ENCODE results near the gene WNT11. TPM values are rescaled to one million over a fixed set of nuclear protein-coding genes. Genes with fewer than 3 reads are reported as not detected.

Gene WNT11
- polyA plus RNA-seq, 1 donor (not counting 4 experiments of a cell fraction or from before 2014, with no cell fraction given) = not detected

DNA sequence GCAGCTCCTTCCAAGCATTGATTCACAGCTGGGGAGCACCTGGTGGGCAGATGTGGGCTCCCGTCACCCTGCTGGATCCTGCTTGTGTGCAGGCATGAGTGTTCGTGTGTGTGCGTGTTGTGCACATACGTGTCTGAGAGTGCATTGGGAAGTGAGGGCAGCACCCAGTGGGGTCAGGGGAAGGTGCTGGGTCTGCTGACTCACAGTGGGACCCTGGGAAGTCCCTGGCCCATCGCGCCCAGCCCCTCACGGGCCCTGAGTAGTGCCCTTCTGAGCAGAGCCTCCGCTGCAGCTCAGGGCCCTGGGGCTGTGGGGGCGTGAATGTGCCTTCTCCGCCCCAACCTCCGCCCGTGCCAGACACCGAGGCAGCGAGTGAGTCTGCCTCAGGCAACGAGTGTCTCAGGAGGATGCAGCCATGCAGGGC is 36.8 kb downstream of the WNT11 start:
- Histone ChIP-seq H3K4me3 (ENCODE audit: control insufficient read depth in 2 of 3, extremely low read depth in 1 of 3, insufficient read depth in 2 of 3, low read depth in 1 of 3, low read length in 3 of 3) (no peak overlapping the region), H3K4me1 (ENCODE audit: control insufficient read depth, extremely low read depth, insufficient read depth, low read length) (no peaks in the 10 kb centered on the region), H4K20me1 (ENCODE audit: control insufficient read depth, extremely low read depth, insufficient read depth, low read length) (no peaks in the 10 kb centered on the region), H3K4me2 (ENCODE audit: control insufficient read depth, extremely low read depth, insufficient read depth, low read depth, low read length) (no peak overlapping the region), H3K9me1 (ENCODE audit: control insufficient read depth, extremely low read depth, insufficient read depth, low read length) (no peaks in the 10 kb centered on the region), H3K9me3 (ENCODE audit: control insufficient read depth, low read depth, low read length) (no peaks in the 10 kb centered on the region), H3K9ac (ENCODE audit: control insufficient read depth, extremely low read depth, insufficient read depth, low read length) (no peak overlapping the region), H3K27me3 (ENCODE audit: control insufficient read depth, extremely low read depth, insufficient read depth, low read length) (peaks cover 12% of the 10 kb centered on the region), H2AFZ (ENCODE audit: control insufficient read depth, low read length) (no peak overlapping the region), H3K27ac (ENCODE audit: control insufficient read depth, insufficient read depth, low read length) (no peak overlapping the region), H3K36me3 (ENCODE audit: control insufficient read depth in 2 of 2, extremely low read depth in 1 of 2, insufficient read depth in 2 of 2, low read length in 2 of 2) (no peaks in the 10 kb centered on the region), H3K79me2 (ENCODE audit: control insufficient read depth, insufficient read depth, low read length) (no peaks in the 10 kb centered on the region)
- FAIRE-seq (no peak), DNase-seq (ENCODE audit: low read depth, low spot score) (no peak)
- TF ChIP-seq, protein P1, sequence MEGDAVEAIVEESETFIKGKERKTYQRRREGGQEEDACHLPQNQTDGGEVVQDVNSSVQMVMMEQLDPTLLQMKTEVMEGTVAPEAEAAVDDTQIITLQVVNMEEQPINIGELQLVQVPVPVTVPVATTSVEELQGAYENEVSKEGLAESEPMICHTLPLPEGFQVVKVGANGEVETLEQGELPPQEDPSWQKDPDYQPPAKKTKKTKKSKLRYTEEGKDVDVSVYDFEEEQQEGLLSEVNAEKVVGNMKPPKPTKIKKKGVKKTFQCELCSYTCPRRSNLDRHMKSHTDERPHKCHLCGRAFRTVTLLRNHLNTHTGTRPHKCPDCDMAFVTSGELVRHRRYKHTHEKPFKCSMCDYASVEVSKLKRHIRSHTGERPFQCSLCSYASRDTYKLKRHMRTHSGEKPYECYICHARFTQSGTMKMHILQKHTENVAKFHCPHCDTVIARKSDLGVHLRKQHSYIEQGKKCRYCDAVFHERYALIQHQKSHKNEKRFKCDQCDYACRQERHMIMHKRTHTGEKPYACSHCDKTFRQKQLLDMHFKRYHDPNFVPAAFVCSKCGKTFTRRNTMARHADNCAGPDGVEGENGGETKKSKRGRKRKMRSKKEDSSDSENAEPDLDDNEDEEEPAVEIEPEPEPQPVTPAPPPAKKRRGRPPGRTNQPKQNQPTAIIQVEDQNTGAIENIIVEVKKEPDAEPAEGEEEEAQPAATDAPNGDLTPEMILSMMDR (optimal IDR thresholded peaks at IDR 0.05 in 1 of 3, IDR thresholded peaks at IDR 0.05 in 1 of 3, conservative IDR thresholded peaks at IDR 0.05 in 1 of 3; ENCODE audit: extremely low read depth in 1 of 3, insufficient read depth in 2 of 3, low read length in 3 of 3) = no peak
- dilution Hi-C loops (cut with MboI; ENCODE audit: extremely low pct_ligation_motif_present, low sequenced_read_pairs) = no loop called here

DNA sequence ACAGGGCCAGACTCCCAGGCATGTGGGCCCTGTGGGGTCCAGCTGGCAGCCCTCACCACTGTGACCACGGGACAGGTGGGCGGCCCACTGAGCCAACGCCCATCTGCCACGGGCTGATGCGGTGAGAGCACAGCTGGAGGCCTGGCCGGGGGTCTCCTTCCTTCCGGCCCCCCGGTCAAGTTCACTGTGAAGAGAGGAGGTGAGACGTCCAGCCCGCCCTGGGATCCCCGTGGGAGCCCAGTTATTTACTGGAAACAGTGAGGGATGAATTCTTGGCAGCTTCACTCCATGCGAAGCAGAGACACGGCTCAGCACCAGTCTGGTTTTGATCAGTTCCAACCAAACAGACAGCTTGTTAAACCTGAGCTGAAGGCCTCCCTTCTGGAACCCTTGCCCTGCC is 38.7 kb downstream of the WNT11 start:
- Histone ChIP-seq H3K79me2 (ENCODE audit: control insufficient read depth, insufficient read depth, low read length) (no peaks in the 10 kb centered on the region), H3K9ac (ENCODE audit: control insufficient read depth, extremely low read depth, insufficient read depth, low read length) (no peak overlapping the region), H3K27me3 (ENCODE audit: control insufficient read depth, extremely low read depth, insufficient read depth, low read length) (peaks cover 17% of the 10 kb centered on the region), H2AFZ (ENCODE audit: control insufficient read depth, low read length) (no peak overlapping the region), H3K4me2 (ENCODE audit: control insufficient read depth, extremely low read depth, insufficient read depth, low read depth, low read length) (no peak overlapping the region), H3K4me3 (ENCODE audit: control insufficient read depth in 2 of 3, extremely low read depth in 1 of 3, insufficient read depth in 2 of 3, low read depth in 1 of 3, low read length in 3 of 3) (no peak overlapping the region), H3K9me1 (ENCODE audit: control insufficient read depth, extremely low read depth, insufficient read depth, low read length) (no peaks in the 10 kb centered on the region), H3K4me1 (ENCODE audit: control insufficient read depth, extremely low read depth, insufficient read depth, low read length) (no peaks in the 10 kb centered on the region), H3K36me3 (ENCODE audit: control insufficient read depth in 2 of 2, extremely low read depth in 1 of 2, insufficient read depth in 2 of 2, low read length in 2 of 2) (no peaks in the 10 kb centered on the region), H3K9me3 (ENCODE audit: control insufficient read depth, low read depth, low read length) (no peaks in the 10 kb centered on the region), H4K20me1 (ENCODE audit: control insufficient read depth, extremely low read depth, insufficient read depth, low read length) (no peaks in the 10 kb centered on the region), H3K27ac (ENCODE audit: control insufficient read depth, insufficient read depth, low read length) (no peak overlapping the region)
- no peak for DNase-seq (ENCODE audit: low read depth, low spot score)
- dilution Hi-C loops (cut with MboI; ENCODE audit: extremely low pct_ligation_motif_present, low sequenced_read_pairs) = no loop called here
- TF ChIP-seq EZH2 (IDR thresholded peaks at IDR 0.05; ENCODE audit: low read length) = no peak
- TF ChIP-seq, protein P1 (optimal IDR thresholded peaks at IDR 0.05 in 1 of 3, IDR thresholded peaks at IDR 0.05 in 1 of 3, conservative IDR thresholded peaks at IDR 0.05 in 1 of 3; ENCODE audit: extremely low read depth in 1 of 3, insufficient read depth in 2 of 3, low read length in 3 of 3) = no peak
- no peak for FAIRE-seq

Data from keratinocyte (primary cell).